Hematopoietic multipotent progenitor cell treated with erythropoietin and hydrocortisone succinate and interleukin-3 and kit ligand, for 6 days (in vitro differentiated cells): ENCODE results near the gene NR5A2.
A peak's percentile ranks its signal among the peaks of the same experiment; 100 is the strongest.

Experiments
- DNase-seq: peaks from one replicate; pipeline ENCODE4 v3.0.0-alpha.2; 2015

The NR5A2 gene

GRCh38 chr1:200036619-200037270 is 9.2 kb downstream of the NR5A2 start:
- DNase-seq, result no peak

- no peak for DNase-seq
Observed at GRCh38 chr1:200037501-200037900, 10.0 kb downstream of the NR5A2 start.

GRCh38 chr1:200037904-200038303 is 10.4 kb downstream of the NR5A2 start:
- DNase-seq, result no peak

DNA sequence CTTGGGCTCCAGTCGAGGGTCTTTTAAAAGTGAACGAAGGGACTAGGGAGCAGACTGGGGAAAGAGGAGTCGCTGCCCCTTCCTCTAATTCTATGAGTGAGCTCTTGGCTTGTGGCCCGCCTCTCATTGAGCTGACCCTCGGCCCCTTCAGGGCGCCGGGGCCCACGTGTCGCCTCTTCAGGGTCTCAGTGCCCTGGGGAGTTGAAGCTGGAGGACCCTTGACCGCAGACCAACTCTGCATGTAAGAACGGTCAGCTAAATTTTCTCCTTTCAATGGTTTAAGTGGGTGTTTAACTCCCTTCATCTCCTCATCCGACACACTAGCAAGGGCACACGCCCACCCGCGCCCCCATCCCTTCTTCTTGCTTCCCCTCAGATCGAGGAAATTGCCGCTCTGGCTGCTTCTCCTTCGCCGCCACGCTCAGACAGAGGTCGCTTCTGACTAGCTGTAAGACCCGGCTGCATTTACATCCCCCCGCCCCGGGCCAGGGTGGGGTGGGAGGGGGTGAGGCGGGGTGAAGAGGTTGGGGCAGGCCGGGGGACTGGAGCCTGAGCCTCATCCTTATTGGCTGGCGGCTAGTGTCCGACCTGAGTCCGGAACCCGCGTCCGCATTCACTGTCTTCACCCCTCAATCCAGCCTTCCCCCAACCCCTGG is 10.9 kb downstream of the NR5A2 start:
- DNase-seq, result peak; percentile 27

DNA sequence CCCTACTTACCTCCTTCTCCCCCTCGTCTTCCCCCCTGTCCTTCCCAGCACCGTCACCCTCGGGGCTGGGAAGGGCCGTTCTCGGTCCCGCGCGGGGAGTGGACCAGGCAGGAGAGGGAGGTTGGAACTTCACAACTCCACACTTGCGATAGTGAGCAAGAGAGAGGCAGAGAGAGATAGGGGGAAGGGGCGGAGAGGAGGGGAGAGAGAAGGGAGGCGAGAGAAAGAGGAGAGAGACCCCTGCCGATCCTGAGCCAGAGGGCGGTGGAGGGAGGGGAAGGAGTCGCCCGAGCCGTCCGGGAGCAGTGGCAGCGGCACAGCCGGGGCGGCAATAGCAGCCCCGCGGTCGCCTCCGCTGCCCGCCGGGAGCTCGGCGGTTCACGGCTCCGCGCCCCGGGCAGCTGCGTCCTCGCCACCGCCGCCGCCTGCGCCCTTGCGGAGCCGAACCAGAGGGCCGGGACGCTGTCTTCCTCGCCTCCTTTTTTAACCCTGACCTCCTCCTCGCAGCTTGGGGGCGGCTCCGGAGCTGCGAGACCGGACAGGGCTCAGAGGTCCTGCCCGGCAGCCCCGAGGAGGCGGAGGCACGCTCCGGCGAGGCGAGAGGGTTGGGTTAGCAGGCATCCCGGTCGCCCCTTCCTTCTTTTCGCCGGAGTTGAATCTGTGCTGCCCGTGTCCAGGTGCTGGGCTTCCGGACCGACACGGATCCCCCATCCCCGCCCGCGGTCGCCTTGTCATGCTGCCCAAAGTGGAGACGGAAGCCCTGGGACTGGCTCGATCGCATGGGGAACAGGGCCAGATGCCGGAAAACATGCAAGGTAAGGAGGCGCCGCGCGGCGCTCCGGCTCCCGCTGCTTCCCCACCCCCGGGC is 11.7 kb downstream of the NR5A2 start:
- DNase-seq, result peak; percentile 48

- DNase-seq, result peak; percentile 32
Observed at GRCh38 chr1:200039849-200040474, 12.5 kb downstream of the NR5A2 start.

- DNase-seq, result no peak
Observed at GRCh38 chr1:200040481-200041138, 13.1 kb downstream of the NR5A2 start.

DNA sequence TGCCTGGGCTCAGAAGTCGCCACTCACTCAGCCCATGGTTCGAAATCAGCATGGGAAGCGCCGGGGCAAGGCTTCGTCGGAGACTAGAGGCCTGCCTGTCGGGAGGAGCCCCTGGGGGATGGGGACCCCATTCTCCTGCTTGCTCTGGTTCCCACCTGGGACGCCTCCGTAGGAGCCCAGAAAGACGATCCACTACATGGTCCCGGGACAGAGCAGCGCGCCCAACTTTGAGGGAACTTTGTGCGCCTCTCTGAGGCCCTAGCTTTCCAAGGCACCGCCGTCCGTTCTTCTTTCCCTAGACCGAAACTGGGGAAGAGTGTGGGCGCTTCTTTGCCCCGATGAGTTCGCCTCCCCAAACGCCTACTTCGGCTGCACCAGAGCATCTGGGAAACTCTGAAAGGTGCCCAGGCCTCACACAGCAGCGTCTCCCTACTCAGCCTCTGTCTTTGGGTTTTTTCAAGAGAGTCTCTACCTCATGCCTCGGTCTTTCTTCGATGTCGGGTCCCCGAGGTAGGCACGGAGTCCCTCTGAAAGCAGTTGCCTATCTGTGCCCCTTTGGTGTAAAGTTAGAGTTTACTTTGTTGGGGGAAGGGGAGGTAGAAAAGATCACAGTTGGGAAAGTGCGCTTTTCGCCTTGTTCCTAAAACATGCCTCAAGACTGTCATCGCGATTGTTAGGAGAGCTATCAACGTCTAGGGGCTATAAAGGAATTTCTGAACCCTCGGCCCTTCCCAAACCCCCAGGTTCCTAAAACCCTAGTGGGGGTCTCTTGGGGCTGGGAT is 14.0 kb downstream of the NR5A2 start:
- DNase-seq, result no peak

- no peak for DNase-seq
Observed at GRCh38 chr1:200042119-200042551, 14.6 kb downstream of the NR5A2 start.

GRCh38 chr1:200042552-200043335 is 15.2 kb downstream of the NR5A2 start:
- peak; percentile 16 for DNase-seq

DNA sequence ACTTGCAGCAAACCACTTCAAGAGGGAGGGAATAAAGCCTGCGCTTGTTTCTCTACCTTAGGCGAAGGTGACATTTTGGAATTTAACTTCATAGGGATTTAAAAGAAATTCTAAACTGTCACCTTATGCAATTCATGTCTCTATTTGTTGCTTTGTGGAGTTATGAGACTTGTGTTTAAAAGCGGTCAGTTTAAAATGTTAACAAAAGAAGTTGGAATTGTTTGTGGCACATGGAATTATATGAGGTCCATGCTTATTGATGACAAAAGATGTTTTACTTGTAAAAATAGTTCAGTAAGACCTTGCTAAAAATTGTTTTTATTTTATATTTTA is 15.8 kb downstream of the NR5A2 start:
- no peak for DNase-seq

DNA sequence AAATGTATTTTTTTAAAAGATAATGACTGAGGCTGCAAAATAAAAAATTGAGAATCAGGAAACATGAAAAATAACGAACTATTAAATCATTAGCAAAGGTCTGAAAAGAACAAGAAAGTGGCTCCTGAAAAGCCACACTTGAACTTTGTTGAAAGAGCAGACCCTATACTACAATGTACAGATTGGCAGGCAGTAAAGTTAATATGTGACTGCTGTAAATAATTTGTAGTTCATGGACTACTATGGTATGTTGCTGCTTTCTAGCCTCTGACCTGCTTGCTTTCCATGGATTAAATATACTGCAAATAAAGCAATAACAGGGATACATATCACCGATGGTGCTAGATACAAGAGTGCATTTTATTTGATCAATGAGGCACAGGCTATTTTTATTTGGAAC is 18.6 kb downstream of the NR5A2 start:
- DNase-seq, result no peak

DNA sequence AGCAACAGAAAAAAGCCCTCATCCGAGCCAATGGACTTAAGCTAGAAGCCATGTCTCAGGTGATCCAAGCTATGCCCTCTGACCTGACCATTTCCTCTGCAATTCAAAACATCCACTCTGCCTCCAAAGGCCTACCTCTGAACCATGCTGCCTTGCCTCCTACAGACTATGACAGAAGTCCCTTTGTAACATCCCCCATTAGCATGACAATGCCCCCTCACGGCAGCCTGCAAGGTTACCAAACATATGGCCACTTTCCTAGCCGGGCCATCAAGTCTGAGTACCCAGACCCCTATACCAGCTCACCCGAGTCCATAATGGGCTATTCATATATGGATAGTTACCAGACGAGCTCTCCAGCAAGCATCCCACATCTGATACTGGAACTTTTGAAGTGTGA is 20.7 kb downstream of the NR5A2 start:
- no peak for DNase-seq

DNA sequence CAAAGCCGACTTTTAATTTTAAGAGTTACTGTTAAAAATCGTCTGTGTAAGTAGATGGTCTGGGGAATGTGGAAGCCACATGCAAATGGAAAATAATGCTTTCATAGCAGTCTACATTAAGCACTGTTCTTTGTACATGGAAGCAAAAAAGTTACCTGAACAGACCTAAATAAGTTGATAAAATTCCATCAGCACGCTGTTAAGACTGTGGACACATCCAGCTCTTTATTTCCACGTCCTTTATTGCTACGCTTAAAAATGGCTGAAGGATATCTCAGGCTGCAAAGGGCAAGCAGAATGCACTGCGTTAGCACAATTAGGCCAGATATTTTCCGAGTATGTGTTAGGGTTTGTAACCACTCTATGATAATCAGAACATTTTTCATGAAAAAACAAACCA is 22.3 kb downstream of the NR5A2 start:
- no peak for DNase-seq

- DNase-seq, result no peak
Observed at GRCh38 chr1:200051620-200052019, 24.1 kb downstream of the NR5A2 start.

DNA sequence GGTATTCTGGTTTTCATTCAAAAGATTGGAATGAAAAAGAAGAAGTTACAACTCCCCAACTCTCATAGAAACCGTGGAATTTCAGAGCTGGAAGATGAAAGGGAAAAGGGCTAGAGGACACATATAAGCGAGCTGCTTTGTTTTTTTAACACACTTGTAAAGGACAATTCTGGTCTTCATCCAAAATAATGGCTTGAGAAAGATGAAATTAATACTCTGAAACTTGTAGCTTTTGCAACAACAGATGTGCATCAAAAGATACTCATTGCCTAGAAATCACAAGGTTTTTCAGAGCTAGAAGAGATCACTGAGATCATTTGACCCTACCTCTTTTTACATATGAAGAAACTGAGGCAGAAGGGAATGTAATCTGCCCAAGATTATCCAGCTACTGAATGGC is 25.6 kb downstream of the NR5A2 start:
- no peak for DNase-seq

DNA sequence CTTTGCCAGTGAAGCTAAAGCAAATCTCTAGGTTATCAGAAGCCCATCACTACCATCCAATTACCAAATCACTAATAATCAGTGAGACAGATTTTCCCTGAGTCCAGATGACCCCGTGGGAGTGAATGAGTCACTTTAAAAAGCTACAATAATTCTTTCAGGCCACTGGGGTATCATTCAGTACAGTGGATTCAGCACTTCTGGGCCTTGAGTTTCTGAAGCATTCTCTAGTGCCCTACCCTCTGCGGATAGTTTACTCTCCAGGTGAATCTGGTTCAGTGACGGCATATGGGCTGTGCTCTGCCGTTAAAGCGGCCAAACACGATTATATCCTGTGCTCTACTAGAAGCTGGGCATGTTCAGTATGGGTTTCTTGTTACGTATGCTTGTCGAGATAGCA is 26.1 kb downstream of the NR5A2 start:
- no peak for DNase-seq

DNA sequence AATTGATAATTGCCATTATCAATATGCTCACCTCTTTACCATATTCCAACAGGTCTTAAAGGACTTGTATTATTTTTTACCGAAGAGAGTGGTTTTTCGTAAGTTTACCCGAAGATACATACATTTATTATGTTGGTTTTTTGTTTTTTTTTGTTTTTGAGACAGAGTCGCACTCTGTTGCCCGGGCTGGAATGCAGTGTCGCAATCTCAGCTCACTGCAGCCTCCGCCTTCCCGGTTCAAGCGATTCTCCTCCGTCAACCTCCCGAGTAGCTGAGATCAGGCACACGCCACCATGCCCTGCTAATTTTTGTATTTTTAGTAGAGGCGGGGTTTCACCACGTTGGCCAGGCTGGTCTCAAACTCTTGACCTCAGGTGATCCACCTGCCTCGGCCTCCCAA is 30.8 kb downstream of the NR5A2 start:
- DNase-seq, result no peak

GRCh38 chr1:200062143-200062542 is 34.6 kb downstream of the NR5A2 start:
- peak; percentile 32 for DNase-seq

GRCh38 chr1:200072636-200073285 is 45.3 kb downstream of the NR5A2 start:
- DNase-seq, result no peak

GRCh38 chr1:200073286-200073637 is 45.8 kb downstream of the NR5A2 start:
- no peak for DNase-seq
